ENCODE results near the gene MBP.

MBP gene

GRCh38 chr18:77038182-77038858, 94.3 kb downstream of the MBP start:
- FAIRE-seq, result no peak
- no peak for DNase-seq (ENCODE audit: insufficient read length, low spot score)
- TF ChIP-seq POLR2AphosphoS5 (IDR thresholded peaks at IDR 0.05; ENCODE audit: low read depth, low read length) (no peak), POLR2A (IDR thresholded peaks at IDR 0.05; ENCODE audit: low read depth, low read length) (no peak), SPI1 (IDR thresholded peaks at IDR 0.05; ENCODE audit: low read depth, low read length) (no peak), POU2F2 (IDR thresholded peaks at IDR 0.05; ENCODE audit: low read depth, low read length) (no peak), PAX5 (IDR thresholded peaks at IDR 0.05; ENCODE audit: insufficient read depth, low read length, severe bottlenecking) (no peak), TAF1 (IDR thresholded peaks at IDR 0.05; ENCODE audit: low read depth, low read length) (no peak)

GRCh38 chr18:77037567-77037966, 95.0 kb downstream of the MBP start:
- FAIRE-seq, result no peak
- TF ChIP-seq SPI1 (IDR thresholded peaks at IDR 0.05; ENCODE audit: low read depth, low read length), result no peak
- no peak for TF ChIP-seq POU2F2 (IDR thresholded peaks at IDR 0.05; ENCODE audit: low read depth, low read length)
- TF ChIP-seq PAX5 (IDR thresholded peaks at IDR 0.05; ENCODE audit: insufficient read depth, low read length, severe bottlenecking), result no peak
- TF ChIP-seq POLR2A (IDR thresholded peaks at IDR 0.05; ENCODE audit: low read depth, low read length), result no peak
- TF ChIP-seq POLR2AphosphoS5 (IDR thresholded peaks at IDR 0.05; ENCODE audit: low read depth, low read length), result no peak
- TF ChIP-seq TAF1 (IDR thresholded peaks at IDR 0.05; ENCODE audit: low read depth, low read length), result no peak
- no peak for DNase-seq (ENCODE audit: insufficient read length, low spot score)

DNA sequence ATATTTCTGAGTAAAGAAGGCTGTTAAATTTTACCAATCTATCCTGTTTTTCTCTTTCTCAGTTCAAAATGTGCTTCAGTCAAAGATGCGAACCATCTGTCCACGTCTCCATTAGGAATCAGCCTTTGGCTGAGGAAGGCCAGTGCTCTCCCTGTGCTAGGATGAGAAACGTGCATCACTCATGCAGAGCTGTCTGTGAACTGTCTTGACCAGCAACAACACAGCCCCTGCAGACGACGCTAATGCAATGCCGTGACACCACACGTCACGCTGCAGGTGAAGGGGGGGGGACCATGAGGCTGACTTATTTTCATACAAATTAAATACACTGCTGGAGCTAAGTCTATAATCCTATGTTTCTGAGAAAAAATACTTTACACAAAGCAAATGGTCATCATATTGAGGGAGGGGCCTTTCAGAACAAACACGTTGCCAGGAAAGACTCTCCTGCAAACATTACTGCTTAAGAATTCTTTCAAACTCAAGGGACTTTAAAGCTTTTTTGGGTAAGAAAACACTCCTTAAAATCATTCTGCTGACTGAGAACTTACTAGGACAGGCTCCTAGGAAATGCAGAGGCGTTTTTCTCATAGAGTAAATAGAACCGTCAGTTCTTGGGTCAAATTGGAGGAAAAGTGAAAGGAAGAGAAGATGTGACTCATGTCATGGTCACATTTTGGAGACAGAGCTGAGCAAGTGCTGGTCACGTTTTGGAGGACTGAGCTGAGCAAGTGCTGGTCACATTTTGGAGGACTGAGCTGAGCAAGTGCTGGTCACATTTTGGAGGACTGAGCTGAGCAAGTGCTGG, 97.0 kb downstream of the MBP start:
- FAIRE-seq (no peak), DNase-seq (ENCODE audit: insufficient read length, low spot score) (no peak)
- no peak for TF ChIP-seq POU2F2 (IDR thresholded peaks at IDR 0.05; ENCODE audit: low read depth, low read length)
- TF ChIP-seq POLR2A (IDR thresholded peaks at IDR 0.05; ENCODE audit: low read depth, low read length), result no peak
- no peak for TF ChIP-seq PAX5 (IDR thresholded peaks at IDR 0.05; ENCODE audit: insufficient read depth, low read length, severe bottlenecking)
- no peak for TF ChIP-seq SPI1 (IDR thresholded peaks at IDR 0.05; ENCODE audit: low read depth, low read length)
- TF ChIP-seq POLR2AphosphoS5 (IDR thresholded peaks at IDR 0.05; ENCODE audit: low read depth, low read length), result no peak
- no peak for TF ChIP-seq TAF1 (IDR thresholded peaks at IDR 0.05; ENCODE audit: low read depth, low read length)

GRCh38 chr18:77033575-77033974, 99.0 kb downstream of the MBP start:
- FAIRE-seq (peak; percentile 45), DNase-seq (ENCODE audit: insufficient read length, low spot score) (no peak)
- TF ChIP-seq POLR2A (IDR thresholded peaks at IDR 0.05; ENCODE audit: low read depth, low read length) (no peak), TAF1 (IDR thresholded peaks at IDR 0.05; ENCODE audit: low read depth, low read length) (no peak), SPI1 (IDR thresholded peaks at IDR 0.05; ENCODE audit: low read depth, low read length) (no peak), POLR2AphosphoS5 (IDR thresholded peaks at IDR 0.05; ENCODE audit: low read depth, low read length) (no peak), PAX5 (IDR thresholded peaks at IDR 0.05; ENCODE audit: insufficient read depth, low read length, severe bottlenecking) (no peak), POU2F2 (IDR thresholded peaks at IDR 0.05; ENCODE audit: low read depth, low read length) (no peak)

DNA sequence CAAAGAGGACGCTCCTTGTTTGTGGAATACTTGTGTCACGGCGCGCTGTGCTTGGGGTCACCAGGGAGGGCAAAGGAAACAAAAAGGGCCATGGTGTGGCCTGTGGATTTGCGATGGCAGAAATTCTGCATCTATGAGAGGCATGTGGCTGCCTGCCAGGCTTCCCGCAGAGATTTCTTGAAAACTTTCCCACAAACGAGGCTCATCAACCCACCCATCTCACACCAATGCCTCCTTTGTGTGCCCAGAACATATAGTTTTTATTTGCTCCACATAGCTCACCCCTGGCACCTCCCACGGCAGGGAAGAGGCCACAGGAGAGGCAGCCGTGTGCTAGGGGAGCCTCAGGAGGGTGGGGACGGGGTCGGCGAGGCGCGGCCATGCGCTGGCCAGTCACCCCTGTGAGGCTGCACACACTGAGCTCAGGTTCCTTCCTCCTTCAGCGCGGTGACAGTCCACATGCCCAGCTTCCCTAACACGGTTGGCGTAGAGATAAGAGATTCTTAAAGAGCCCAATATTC, 100.3 kb downstream of the MBP start:
- DNase-seq (ENCODE audit: insufficient read length, low spot score) (no peak), FAIRE-seq (no peak)
- TF ChIP-seq POLR2A (IDR thresholded peaks at IDR 0.05; ENCODE audit: low read depth, low read length) (no peak), POLR2AphosphoS5 (IDR thresholded peaks at IDR 0.05; ENCODE audit: low read depth, low read length) (no peak), POU2F2 (IDR thresholded peaks at IDR 0.05; ENCODE audit: low read depth, low read length) (no peak), PAX5 (IDR thresholded peaks at IDR 0.05; ENCODE audit: insufficient read depth, low read length, severe bottlenecking) (no peak), TAF1 (IDR thresholded peaks at IDR 0.05; ENCODE audit: low read depth, low read length) (no peak), SPI1 (IDR thresholded peaks at IDR 0.05; ENCODE audit: low read depth, low read length) (no peak)

GRCh38 chr18:77031662-77032061, 100.9 kb downstream of the MBP start:
- FAIRE-seq, result no peak
- TF ChIP-seq TAF1 (IDR thresholded peaks at IDR 0.05; ENCODE audit: low read depth, low read length) (no peak), POLR2A (IDR thresholded peaks at IDR 0.05; ENCODE audit: low read depth, low read length) (no peak), POU2F2 (IDR thresholded peaks at IDR 0.05; ENCODE audit: low read depth, low read length) (no peak), SPI1 (IDR thresholded peaks at IDR 0.05; ENCODE audit: low read depth, low read length) (no peak), PAX5 (IDR thresholded peaks at IDR 0.05; ENCODE audit: insufficient read depth, low read length, severe bottlenecking) (no peak), POLR2AphosphoS5 (IDR thresholded peaks at IDR 0.05; ENCODE audit: low read depth, low read length) (no peak)
- DNase-seq (ENCODE audit: insufficient read length, low spot score), result no peak

GRCh38 chr18:77030201-77030600, 102.4 kb downstream of the MBP start:
- TF ChIP-seq SPI1 (IDR thresholded peaks at IDR 0.05; ENCODE audit: low read depth, low read length) (no peak), TAF1 (IDR thresholded peaks at IDR 0.05; ENCODE audit: low read depth, low read length) (no peak), POLR2A (IDR thresholded peaks at IDR 0.05; ENCODE audit: low read depth, low read length) (no peak), POU2F2 (IDR thresholded peaks at IDR 0.05; ENCODE audit: low read depth, low read length) (no peak), PAX5 (IDR thresholded peaks at IDR 0.05; ENCODE audit: insufficient read depth, low read length, severe bottlenecking) (no peak), POLR2AphosphoS5 (IDR thresholded peaks at IDR 0.05; ENCODE audit: low read depth, low read length) (no peak)
- DNase-seq (ENCODE audit: insufficient read length, low spot score) (no peak), FAIRE-seq (no peak)

GRCh38 chr18:77025831-77026363, 106.7 kb downstream of the MBP start:
- FAIRE-seq (no peak), DNase-seq (ENCODE audit: insufficient read length, low spot score) (no peak)
- TF ChIP-seq SPI1 (IDR thresholded peaks at IDR 0.05; ENCODE audit: low read depth, low read length) (no peak), TAF1 (IDR thresholded peaks at IDR 0.05; ENCODE audit: low read depth, low read length) (no peak), POLR2AphosphoS5 (IDR thresholded peaks at IDR 0.05; ENCODE audit: low read depth, low read length) (no peak), PAX5 (IDR thresholded peaks at IDR 0.05; ENCODE audit: insufficient read depth, low read length, severe bottlenecking) (no peak), POU2F2 (IDR thresholded peaks at IDR 0.05; ENCODE audit: low read depth, low read length) (no peak)

DNA sequence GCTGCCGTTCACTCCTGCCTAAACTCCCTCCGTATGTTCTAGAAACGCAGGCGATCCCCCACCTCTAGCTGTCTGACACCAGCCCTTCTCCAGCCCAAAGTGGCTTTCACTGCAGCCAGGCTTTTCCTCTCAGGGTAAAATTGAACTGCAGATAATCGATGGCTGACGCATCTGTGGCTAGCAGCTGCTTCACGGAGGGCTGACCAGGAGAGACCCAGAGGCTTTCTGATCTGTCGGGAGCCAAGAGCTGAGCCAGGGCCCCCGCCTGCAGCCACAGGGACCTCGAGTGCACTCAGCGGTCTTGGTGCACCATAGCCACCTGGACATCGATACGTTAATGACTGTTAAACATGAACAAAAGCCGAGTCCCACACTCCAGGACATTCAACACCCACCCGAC, 107.5 kb downstream of the MBP start:
- no peak for DNase-seq (ENCODE audit: insufficient read length, low spot score)
- no peak for FAIRE-seq
- TF ChIP-seq POLR2A (IDR thresholded peaks at IDR 0.05; ENCODE audit: low read depth, low read length), result no peak
- TF ChIP-seq PAX5 (IDR thresholded peaks at IDR 0.05; ENCODE audit: insufficient read depth, low read length, severe bottlenecking), result no peak
- TF ChIP-seq SPI1 (IDR thresholded peaks at IDR 0.05; ENCODE audit: low read depth, low read length), result no peak
- no peak for TF ChIP-seq TAF1 (IDR thresholded peaks at IDR 0.05; ENCODE audit: low read depth, low read length)
- no peak for TF ChIP-seq POLR2AphosphoS5 (IDR thresholded peaks at IDR 0.05; ENCODE audit: low read depth, low read length)
- no peak for TF ChIP-seq POU2F2 (IDR thresholded peaks at IDR 0.05; ENCODE audit: low read depth, low read length)

Measured in GM12891 (cell line).